SKM-1 (cell line): ENCODE measurements around the gene KRTAP12-4.
"Not testable (repeated sequence)": the region's sequence is repeated elsewhere in the genome, so short reads cannot be mapped to it uniquely, and the experiment has no call there.

ENCODE experiments used
- DNase-seq: peaks from one replicate; lab custom pipeline; 2025; ENCODE audit not compliant: unreplicated experiment; lab: John Stamatoyannopoulos, UW

Gene KRTAP12-4

GRCh38 chr21:44657635-44658540 lies 3.4 kb upstream of the KRTAP12-4 start, which contains the start of gene KRTAP12-3:
TSS of gene KRTAP12-3 (plus strand) at chr21:44657932. CDS start at chr21:44657980, 48 bp downstream.
- no peak for DNase-seq

- no peak for DNase-seq
These were observed 2.4 kb upstream of the KRTAP12-4 start for GRCh38 chr21:44656868-44657267.

GRCh38 chr21:44653656-44654575 lies 543 bp downstream of the KRTAP12-4 start:
- DNase-seq, result no peak

- no peak for DNase-seq
These were observed 1.3 kb downstream of the KRTAP12-4 start for GRCh38 chr21:44653123-44653522.

GRCh38 chr21:44650973-44651675 lies 3.3 kb downstream of the KRTAP12-4 start:
- DNase-seq, result no peak

- no peak for DNase-seq
These were observed 4.0 kb downstream of the KRTAP12-4 start for GRCh38 chr21:44650265-44650972.

GRCh38 chr21:44649521-44650100 lies 4.8 kb downstream of the KRTAP12-4 start:
- DNase-seq, result no peak

GRCh38 chr21:44648557-44649311 lies 5.7 kb downstream of the KRTAP12-4 start:
- DNase-seq, result no peak

- no peak for DNase-seq
These were observed 7.3 kb downstream of the KRTAP12-4 start for GRCh38 chr21:44647222-44647552.

- not testable (repeated sequence) for DNase-seq
These were observed 7.9 kb downstream of the KRTAP12-4 start, which contains the start of gene KRTAP10-11 for GRCh38 chr21:44646366-44647221. TSS of gene KRTAP10-11 (plus strand) at chr21:44646414. CDS start at chr21:44646459, 45 bp downstream.

- DNase-seq, result no peak
These were observed 9.6 kb downstream of the KRTAP12-4 start for GRCh38 chr21:44644878-44645277.

- no peak for DNase-seq
These were observed 10.6 kb downstream of the KRTAP12-4 start for GRCh38 chr21:44643741-44644310.

- no peak for DNase-seq
These were observed 13.7 kb downstream of the KRTAP12-4 start for GRCh38 chr21:44640761-44641160.

- no peak for DNase-seq
These were observed 15.2 kb downstream of the KRTAP12-4 start for GRCh38 chr21:44639331-44639655.

GRCh38 chr21:44638506-44639330 lies 15.7 kb downstream of the KRTAP12-4 start:
- DNase-seq, result not testable (repeated sequence)

- not testable (repeated sequence) for DNase-seq
These were observed 16.6 kb downstream of the KRTAP12-4 start for GRCh38 chr21:44637851-44638348.
